K562 (cell line): ENCODE measurements around the gene FOXN3. TPM values are rescaled to one million over a fixed set of nuclear protein-coding genes. Genes with fewer than 3 reads are reported as not detected.

Experiments
- BDP1 ChIP-seq: IDR thresholded peaks from 3 replicates; pipeline ENCODE4 v1.6.1; 2011; ENCODE audit not compliant: insufficient read length, insufficient read depth
- HOXB6 ChIP-seq: fragments of 250-450 bp; sonication (Bioruptor Pico); IDR thresholded peaks from 2 replicates; pipeline ENCODE4 v1.5.1; 2022; ENCODE audit warnings: mild to moderate bottlenecking, borderline replicate concordance
- L3MBTL2 ChIP-seq: fragments of 450-650 bp; IDR thresholded peaks from 2 replicates; pipeline ENCODE4 v1.6.1; 2016; ENCODE audit warnings: mild to moderate bottlenecking, moderate library complexity
- PYGO2 ChIP-seq: fragments of 450-650 bp; IDR thresholded peaks from 2 replicates; pipeline ENCODE4 v1.6.1; 2016; ENCODE audit warnings: mild to moderate bottlenecking, missing genetic modification characterization, moderate library complexity, missing compliant biosample characterization
- RAD21 ChIP-seq, 2 experiments: fragments of 250-450 bp in 1 of 2; fragments of 450-650 bp in 1 of 2; sonication (Bioruptor Pico) in 1 of 2; formaldehyde crosslinking in 1 of 2; IDR thresholded peaks in 1 of 2; conservative IDR thresholded peaks in 1 of 2; 2 replicates each; pipeline versions ENCODE4 v1.4.0 to v1.8.0; 2020 to 2022; ENCODE audit warnings: mild to moderate bottlenecking in 2 of 2, moderate library complexity in 1 of 2
- RAD51 ChIP-seq: fragments of 450-650 bp; IDR thresholded peaks from 2 replicates; pipeline ENCODE4 v1.7.1; 2016; ENCODE audit warnings: low read depth, mild to moderate bottlenecking, borderline replicate concordance
- polyA plus RNA-seq, 8 experiments: library from polyadenylated mRNA; depleted of rRNA in 4 of 8; stranded (reverse) in 5 of 8; unstranded in 3 of 8; fragments of >200 nt; fragmentation: Nextera tagmentation in 2 of 8; fragmentation: Illumina TruSeq in 1 of 8; extraction: Ambion mirVana in 2 of 8; extraction: Trizol in 1 of 8; gene quantifications; 2 replicates each; pipeline versions ENCODE4 v1.2.1 to v1.2.3, GENCODE V29; 2011 to 2014; ENCODE audit warnings: inconsistent platforms in 1 of 8, missing spikeins in 1 of 8
- total RNA-seq, 7 experiments: library from RNA; depleted of rRNA in 6 of 7; stranded (reverse); fragments of >200 nt in 6 of 7; fragmentation: Illumina TruSeq in 2 of 7; extraction: Trizol in 2 of 7; gene quantifications; 2 replicates each; pipeline versions ENCODE4 v1.2.1 to v1.2.3, GENCODE V29; 2011 to 2021; ENCODE audit warnings: low replicate concordance in 1 of 7
- TF ChIP-seq, protein P1 (sequence below): sonication (generic); formaldehyde crosslinking; IDR thresholded peaks from 2 replicates; pipeline ENCODE4 v1.9.0; 2022; ENCODE audit warnings: mild to moderate bottlenecking, missing genetic modification reagents
- TF ChIP-seq, protein P2 (sequence below): sonication (generic); formaldehyde crosslinking; IDR thresholded peaks from 2 replicates; pipeline ENCODE4 v1.5.0; 2020; ENCODE audit warnings: missing genetic modification reagents
- TF ChIP-seq, protein P3 (sequence below): fragments of 450-650 bp; formaldehyde crosslinking; IDR thresholded peaks from 2 replicates; pipeline ENCODE4 v1.4.0; 2022; ENCODE audit warnings: missing genetic modification characterization
- TF ChIP-seq, protein P4 (sequence below): fragments of 450-650 bp; formaldehyde crosslinking; IDR thresholded peaks from 2 replicates; pipeline ENCODE4 v1.4.0; 2020; ENCODE audit warnings: mild to moderate bottlenecking, mixed read lengths

The FOXN3 gene
- total and polyA plus RNA-seq, 9 of the 15 experiments (the other 6 are each of a cell fraction or from before 2014, with no cell fraction given), result 0.07 to 1.3 (median 0.40) TPM

DNA sequence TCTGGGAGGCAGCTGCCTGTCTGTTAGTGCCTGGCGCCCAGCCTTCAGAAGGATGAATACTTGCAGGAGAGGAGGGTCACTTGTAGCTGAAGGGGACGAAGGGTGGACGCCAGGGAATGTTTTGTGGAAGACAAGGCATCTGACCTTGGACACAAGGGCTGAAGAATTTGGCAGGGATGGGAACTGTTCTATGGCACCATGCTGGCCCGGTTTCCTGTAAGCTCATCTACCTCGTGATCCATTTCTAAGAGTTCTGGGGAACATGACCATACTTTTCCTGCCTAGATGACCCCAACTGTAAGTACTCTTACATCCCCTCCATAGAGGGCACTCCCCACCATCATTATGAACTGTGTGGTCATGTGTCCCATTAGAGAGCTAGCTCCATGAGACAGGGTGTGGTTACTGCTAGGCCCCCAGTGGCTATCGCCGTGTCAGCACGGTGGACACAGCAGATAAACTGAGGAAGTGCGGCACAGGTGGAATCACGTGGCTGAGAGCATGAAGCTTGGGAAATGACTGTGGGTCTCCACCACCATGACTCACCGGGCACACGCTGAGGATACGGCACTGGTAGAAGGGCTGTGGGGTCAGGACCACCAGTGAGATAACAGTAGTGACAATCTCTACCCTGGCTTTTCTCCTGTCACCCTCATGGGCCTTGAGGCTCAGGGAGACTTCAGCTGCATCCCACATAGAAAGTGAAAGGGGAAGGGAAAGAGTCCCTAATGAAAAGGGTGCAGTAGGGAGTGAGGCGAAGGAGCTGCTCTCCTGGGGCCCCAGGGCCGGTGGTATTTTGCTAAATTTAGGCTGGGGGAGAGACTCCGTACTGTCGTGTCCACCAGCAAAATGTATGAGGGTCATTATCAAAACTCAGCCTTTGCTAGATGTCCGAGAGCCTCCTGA lies 252.6 kb downstream of the FOXN3 start (continued):
- TF ChIP-seq, protein P1, sequence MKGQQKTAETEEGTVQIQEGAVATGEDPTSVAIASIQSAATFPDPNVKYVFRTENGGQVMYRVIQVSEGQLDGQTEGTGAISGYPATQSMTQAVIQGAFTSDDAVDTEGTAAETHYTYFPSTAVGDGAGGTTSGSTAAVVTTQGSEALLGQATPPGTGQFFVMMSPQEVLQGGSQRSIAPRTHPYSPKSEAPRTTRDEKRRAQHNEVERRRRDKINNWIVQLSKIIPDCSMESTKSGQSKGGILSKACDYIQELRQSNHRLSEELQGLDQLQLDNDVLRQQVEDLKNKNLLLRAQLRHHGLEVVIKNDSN, result peak; percentile 45; the same call in 1 of the 2 replicates
- TF ChIP-seq, protein P2, sequence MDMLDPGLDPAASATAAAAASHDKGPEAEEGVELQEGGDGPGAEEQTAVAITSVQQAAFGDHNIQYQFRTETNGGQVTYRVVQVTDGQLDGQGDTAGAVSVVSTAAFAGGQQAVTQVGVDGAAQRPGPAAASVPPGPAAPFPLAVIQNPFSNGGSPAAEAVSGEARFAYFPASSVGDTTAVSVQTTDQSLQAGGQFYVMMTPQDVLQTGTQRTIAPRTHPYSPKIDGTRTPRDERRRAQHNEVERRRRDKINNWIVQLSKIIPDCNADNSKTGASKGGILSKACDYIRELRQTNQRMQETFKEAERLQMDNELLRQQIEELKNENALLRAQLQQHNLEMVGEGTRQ, result peak; percentile 56
- TF ChIP-seq L3MBTL2, result peak; percentile 56
- TF ChIP-seq RAD21 (CRISPR knock-in tag; conservative IDR thresholded peaks at IDR 0.05 in 1 of 2, IDR thresholded peaks at IDR 0.05 in 1 of 2), result peak in 1 of 2 experiments; percentile 12; a peak in 1 of 4 replicates
- TF ChIP-seq, protein P3, sequence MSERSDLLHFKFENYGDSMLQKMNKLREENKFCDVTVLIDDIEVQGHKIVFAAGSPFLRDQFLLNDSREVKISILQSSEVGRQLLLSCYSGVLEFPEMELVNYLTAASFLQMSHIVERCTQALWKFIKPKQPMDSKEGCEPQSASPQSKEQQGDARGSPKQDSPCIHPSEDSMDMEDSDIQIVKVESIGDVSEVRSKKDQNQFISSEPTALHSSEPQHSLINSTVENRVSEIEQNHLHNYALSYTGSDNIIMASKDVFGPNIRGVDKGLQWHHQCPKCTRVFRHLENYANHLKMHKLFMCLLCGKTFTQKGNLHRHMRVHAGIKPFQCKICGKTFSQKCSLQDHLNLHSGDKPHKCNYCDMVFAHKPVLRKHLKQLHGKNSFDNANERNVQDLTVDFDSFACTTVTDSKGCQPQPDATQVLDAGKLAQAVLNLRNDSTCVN (CRISPR knock-in tag), result no peak
- no peak for TF ChIP-seq PYGO2
- no peak for TF ChIP-seq HOXB6 (CRISPR knock-in tag)
- TF ChIP-seq, protein P4, sequence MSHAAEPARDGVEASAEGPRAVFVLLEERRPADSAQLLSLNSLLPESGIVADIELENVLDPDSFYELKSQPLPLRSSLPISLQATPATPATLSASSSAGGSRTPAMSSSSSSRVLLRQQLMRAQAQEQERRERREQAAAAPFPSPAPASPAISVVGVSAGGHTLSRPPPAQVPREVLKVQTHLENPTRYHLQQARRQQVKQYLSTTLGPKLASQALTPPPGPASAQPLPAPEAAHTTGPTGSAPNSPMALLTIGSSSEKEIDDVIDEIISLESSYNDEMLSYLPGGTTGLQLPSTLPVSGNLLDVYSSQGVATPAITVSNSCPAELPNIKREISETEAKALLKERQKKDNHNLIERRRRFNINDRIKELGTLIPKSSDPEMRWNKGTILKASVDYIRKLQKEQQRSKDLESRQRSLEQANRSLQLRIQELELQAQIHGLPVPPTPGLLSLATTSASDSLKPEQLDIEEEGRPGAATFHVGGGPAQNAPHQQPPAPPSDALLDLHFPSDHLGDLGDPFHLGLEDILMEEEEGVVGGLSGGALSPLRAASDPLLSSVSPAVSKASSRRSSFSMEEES, result peak; percentile 14; the same call in 1 of the 2 replicates
- TF ChIP-seq BDP1, result no peak
- peak; percentile 56; the same call in 1 of the 2 replicates for TF ChIP-seq RAD51
